VCaP (cell line): ENCODE measurements around the gene APC2.
"Not testable (repeated sequence)": the region's sequence is repeated elsewhere in the genome, so short reads cannot be mapped to it uniquely, and the experiment has no call there.

Experiments used
- H3K27ac ChIP-seq: fragments of 450-650 bp; 2 replicates; pipeline ENCODE4 v1.5.1; 2017
- CTCF ChIP-seq: fragments of 450-650 bp; conservative IDR thresholded peaks from 2 replicates; pipeline ENCODE4 v1.5.1; 2017; ENCODE audit warnings: mild to moderate bottlenecking, moderate library complexity

Gene APC2

GRCh38 chr19:1518471-1518870, 68.5 kb downstream of the APC2 start:
- no peak for TF ChIP-seq CTCF

GRCh38 chr19:1519802-1520201, 69.9 kb downstream of the APC2 start:
- not testable (repeated sequence) for H3K27ac ChIP-seq

More at GRCh38 chr19:1518471-1518870, 68.5 kb downstream of the APC2 start:
- H3K27ac ChIP-seq = no peak overlapping the region

- no peak for TF ChIP-seq CTCF
- no peak overlapping the region for H3K27ac ChIP-seq
These were observed 70.4 kb downstream of the APC2 start for GRCh38 chr19:1520203-1520780.

GRCh38 chr19:1521636-1522035, 71.7 kb downstream of the APC2 start:
- no peak overlapping the region for H3K27ac ChIP-seq
- no peak for TF ChIP-seq CTCF

- no peak overlapping the region for H3K27ac ChIP-seq
- no peak for TF ChIP-seq CTCF
These were observed 72.1 kb downstream of the APC2 start for GRCh38 chr19:1522061-1522460.

GRCh38 chr19:1522838-1523237, 72.9 kb downstream of the APC2 start:
- no peak for TF ChIP-seq CTCF
- H3K27ac ChIP-seq = no peak overlapping the region
